ENCODE results near the gene VWCE.

VWCE gene

GRCh38 chr11:61293867-61294716, 1.0 kb downstream of the VWCE start:
- DNase-seq, result peak; percentile 34
- Histone ChIP-seq H3K27me3 (replicated peaks) (no peaks in the 10 kb centered on the region), H3K36me3 (replicated peaks) (peaks cover 4% of the 10 kb centered on the region), H3K27ac (no peak overlapping the region), H3K4me3 (ENCODE audit: low read depth, low read length) (peak overlapping the region; percentile 49)
- TF ChIP-seq CTCF (IDR thresholded peaks at IDR 0.05; ENCODE audit: low read depth, low read length, missing control alignments), result peak; percentile 32
- in situ Hi-C loops (cut with HindIII; ENCODE audit: low pct_ligation_motif_present, low sequenced_read_pairs), result no loop called here

GRCh38 chr11:61292356-61292755, 2.8 kb downstream of the VWCE start:
- no peak overlapping the region for H3K27ac ChIP-seq
- no peak overlapping the region for H3K4me3 ChIP-seq (ENCODE audit: low read depth, low read length)
- no peaks in the 10 kb centered on the region for H3K27me3 ChIP-seq (replicated peaks)
- no peak for DNase-seq
- in situ Hi-C loops (cut with HindIII; ENCODE audit: low pct_ligation_motif_present, low sequenced_read_pairs), result no loop called here
- no peak for TF ChIP-seq CTCF (IDR thresholded peaks at IDR 0.05; ENCODE audit: low read depth, low read length, missing control alignments)
- H3K36me3 ChIP-seq (replicated peaks), result no peaks in the 10 kb centered on the region

GRCh38 chr11:61290905-61291690, 4.0 kb downstream of the VWCE start:
- no peak overlapping the region for H3K27ac ChIP-seq
- no peak for DNase-seq
- in situ Hi-C loops (cut with HindIII; ENCODE audit: low pct_ligation_motif_present, low sequenced_read_pairs), result no loop called here
- H3K36me3 ChIP-seq (replicated peaks), result no peaks in the 10 kb centered on the region
- TF ChIP-seq CTCF (IDR thresholded peaks at IDR 0.05; ENCODE audit: low read depth, low read length, missing control alignments), result peak; percentile 44
- H3K27me3 ChIP-seq (replicated peaks), result no peaks in the 10 kb centered on the region
- no peak overlapping the region for H3K4me3 ChIP-seq (ENCODE audit: low read depth, low read length)

DNA sequence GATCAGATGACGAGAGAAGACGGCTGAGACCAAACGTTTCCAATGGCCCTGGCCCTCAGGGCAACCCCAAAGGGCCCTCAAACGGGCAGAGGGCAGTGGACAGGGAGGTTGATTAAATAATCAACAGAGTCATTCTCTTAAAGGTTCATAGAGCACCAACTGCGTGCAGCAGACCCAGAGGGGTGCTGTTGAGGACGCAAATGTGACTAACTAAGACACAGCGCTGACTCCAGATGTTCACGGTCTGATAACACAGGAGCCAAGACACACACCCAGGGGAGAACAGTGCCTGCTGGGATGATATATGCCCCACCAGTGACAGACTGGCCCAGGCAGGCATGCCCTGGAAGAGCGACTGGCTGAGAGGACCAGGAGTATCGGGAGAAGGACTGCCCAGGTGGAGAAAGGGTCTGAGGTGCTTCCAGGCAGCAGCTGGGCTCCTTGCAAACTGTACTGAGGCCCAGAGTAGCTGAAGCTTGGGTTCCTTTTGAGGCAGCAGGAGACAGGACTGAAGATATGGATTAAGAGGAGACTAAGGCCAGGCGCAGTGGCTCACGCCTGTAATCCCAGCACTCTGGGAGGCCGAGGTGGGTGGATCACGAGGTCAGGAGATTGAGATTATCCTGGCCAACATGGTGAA, 7.7 kb downstream of the VWCE start:
- TF ChIP-seq CTCF (IDR thresholded peaks at IDR 0.05; ENCODE audit: low read depth, low read length, missing control alignments), result no peak
- no peaks in the 10 kb centered on the region for H3K27me3 ChIP-seq (replicated peaks)
- no peaks in the 10 kb centered on the region for H3K36me3 ChIP-seq (replicated peaks)
- in situ Hi-C loops (cut with HindIII; ENCODE audit: low pct_ligation_motif_present, low sequenced_read_pairs), result no loop called here
- no peak overlapping the region for H3K27ac ChIP-seq
- no peak overlapping the region for H3K4me3 ChIP-seq (ENCODE audit: low read depth, low read length)
- no peak for DNase-seq

DNA sequence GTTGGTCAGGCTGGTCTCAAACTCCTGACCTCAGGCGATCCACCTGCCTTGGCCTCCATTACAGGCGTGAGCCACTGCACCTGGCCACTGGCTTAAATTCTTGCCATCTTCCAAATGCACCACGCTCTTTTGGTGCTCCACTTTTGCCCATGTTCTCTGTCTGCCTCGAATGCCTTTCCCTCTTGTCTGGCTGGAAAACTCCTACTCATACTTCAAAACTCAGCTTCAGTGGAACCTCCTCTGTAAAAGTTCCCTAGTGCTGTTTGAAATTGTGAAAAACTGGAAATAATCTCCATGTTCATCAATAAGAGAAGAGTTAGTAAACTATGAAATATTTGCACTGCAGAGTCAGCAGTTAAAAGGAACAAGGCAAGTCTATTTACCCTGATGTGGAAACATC, 11.5 kb downstream of the VWCE start:
- no peak for DNase-seq
- Histone ChIP-seq H3K27ac (no peak overlapping the region), H3K4me3 (ENCODE audit: low read depth, low read length) (no peak overlapping the region), H3K36me3 (replicated peaks) (no peaks in the 10 kb centered on the region), H3K27me3 (replicated peaks) (no peaks in the 10 kb centered on the region)
- in situ Hi-C loops (cut with HindIII; ENCODE audit: low pct_ligation_motif_present, low sequenced_read_pairs), result no loop called here
- no peak for TF ChIP-seq CTCF (IDR thresholded peaks at IDR 0.05; ENCODE audit: low read depth, low read length, missing control alignments)
